Activated CD8-positive, alpha-beta memory T cell treated with anti-CD3 and anti-CD28 coated beads, Interleukin-2, amount 50 U/mL, for 24 hours (primary cell): ENCODE data around the gene PSMD6.

Source experiments
- DNase-seq: peaks from one replicate; pipeline ENCODE4 v3.0.0-alpha.2; 2020; ENCODE audit errors: extremely low read depth

The PSMD6 gene

GRCh38 chr3:63977893-63978292, 45.4 kb downstream of the PSMD6 start:
- DNase-seq, result no peak

GRCh38 chr3:63976872-63977200, 46.5 kb downstream of the PSMD6 start:
- no peak for DNase-seq

GRCh38 chr3:63976161-63976871, 47.0 kb downstream of the PSMD6 start:
- DNase-seq, result no peak

GRCh38 chr3:63975723-63976122, 47.6 kb downstream of the PSMD6 start:
- DNase-seq, result no peak

GRCh38 chr3:63974451-63974850, 48.8 kb downstream of the PSMD6 start:
- DNase-seq, result no peak

- no peak for DNase-seq
Measured at GRCh38 chr3:63973406-63973805, 49.9 kb downstream of the PSMD6 start.

GRCh38 chr3:63972987-63973386, 50.3 kb downstream of the PSMD6 start:
- DNase-seq, result no peak

GRCh38 chr3:63972196-63972595, 51.1 kb downstream of the PSMD6 start:
- no peak for DNase-seq

GRCh38 chr3:63970631-63971475, 52.4 kb downstream of the PSMD6 start:
- no peak for DNase-seq

GRCh38 chr3:63969876-63970275, 53.4 kb downstream of the PSMD6 start:
- DNase-seq, result no peak

GRCh38 chr3:63968612-63969350, 54.5 kb downstream of the PSMD6 start:
- DNase-seq, result no peak

- no peak for DNase-seq
Measured at GRCh38 chr3:63967675-63968611, 55.4 kb downstream of the PSMD6 start.

GRCh38 chr3:63966871-63967270, 56.4 kb downstream of the PSMD6 start:
- no peak for DNase-seq

GRCh38 chr3:63966007-63966406, 57.3 kb downstream of the PSMD6 start:
- DNase-seq, result no peak

GRCh38 chr3:63964681-63965485, 58.4 kb downstream of the PSMD6 start:
- no peak for DNase-seq

GRCh38 chr3:63963496-63963895, 59.8 kb downstream of the PSMD6 start:
- no peak for DNase-seq

GRCh38 chr3:63961891-63962290, 61.4 kb downstream of the PSMD6 start:
- DNase-seq, result no peak
